ENCODE data around the gene CLIC3.

Gene CLIC3

GRCh38 chr9:137018761-137019559 lies 22.6 kb upstream of the CLIC3 start:
- TF ChIP-seq CTCF (IDR thresholded peaks at IDR 0.05; ENCODE audit: control extremely low read depth, extremely low read depth, low read depth, missing control alignments), result no peak
- CTCF ChIA-PET, result interaction anchor here (1.1 to 5.1 kb wide), 6 partner anchors 10 to 45 kb away, joined by 3 to 39 read pairs (median 5); partner anchors contain the start of genes ABCA2 and NPDC1
- POLR2A ChIA-PET, result no interaction called here
- no peak for DNase-seq (ENCODE audit: extremely low spot score)

GRCh38 chr9:137017791-137018497 lies 21.6 kb upstream of the CLIC3 start:
- POLR2A ChIA-PET, result no interaction called here
- TF ChIP-seq CTCF (IDR thresholded peaks at IDR 0.05; ENCODE audit: control extremely low read depth, extremely low read depth, low read depth, missing control alignments), result no peak
- CTCF ChIA-PET, result interaction anchor here (2.3 to 5.1 kb wide), 2 partner anchors 11 to 29 kb away, joined by 6 to 39 read pairs; partner anchors contain the start of genes ABCA2 and NPDC1
- DNase-seq (ENCODE audit: extremely low spot score), result no peak

GRCh38 chr9:137017071-137017470 lies 20.7 kb upstream of the CLIC3 start:
- CTCF ChIA-PET, result interaction anchor here (5.1 kb wide), 1 partner anchor 12 kb away, joined by 39 read pairs; the partner anchor contains the start of gene ABCA2
- no peak for TF ChIP-seq CTCF (IDR thresholded peaks at IDR 0.05; ENCODE audit: control extremely low read depth, extremely low read depth, low read depth, missing control alignments)
- DNase-seq (ENCODE audit: extremely low spot score), result no peak
- POLR2A ChIA-PET, result no interaction called here

GRCh38 chr9:137016436-137016835 lies 20.1 kb upstream of the CLIC3 start:
- no peak for TF ChIP-seq CTCF (IDR thresholded peaks at IDR 0.05; ENCODE audit: control extremely low read depth, extremely low read depth, low read depth, missing control alignments)
- POLR2A ChIA-PET, result no interaction called here
- CTCF ChIA-PET, result interaction anchor here (1.5 kb wide), 1 partner anchor 13 kb away, joined by 7 read pairs; the partner anchor contains the start of gene ABCA2
- DNase-seq (ENCODE audit: extremely low spot score), result no peak

- DNase-seq (ENCODE audit: extremely low spot score), result no peak
- no peak for TF ChIP-seq CTCF (IDR thresholded peaks at IDR 0.05; ENCODE audit: control extremely low read depth, extremely low read depth, low read depth, missing control alignments)
- CTCF ChIA-PET, result interaction anchor here (1.3 to 1.5 kb wide), 2 partner anchors 13 to 48 kb away, joined by 3 to 7 read pairs; partner anchors contain the start of gene ABCA2
- POLR2A ChIA-PET, result no interaction called here
These were observed 19.6 kb upstream of the CLIC3 start for GRCh38 chr9:137015976-137016375.

GRCh38 chr9:137015540-137015930 lies 19.2 kb upstream of the CLIC3 start:
- CTCF ChIA-PET, result interaction anchor here (1.3 to 1.5 kb wide), 3 partner anchors 14 to 48 kb away, joined by 3 to 7 read pairs (median 3); partner anchors contain the start of gene ABCA2
- POLR2A ChIA-PET, result no interaction called here
- no peak for TF ChIP-seq CTCF (IDR thresholded peaks at IDR 0.05; ENCODE audit: control extremely low read depth, extremely low read depth, low read depth, missing control alignments)
- DNase-seq (ENCODE audit: extremely low spot score), result no peak

Measured in GM10248 (cell line).